NCI-H82 treated with DMSO at 0.1 percent for 48 hours (cell line): Measurements from ENCODE around the gene MYH15.
"Not testable (repeated sequence)": the region's sequence is repeated elsewhere in the genome, so short reads cannot be mapped to it uniquely, and the experiment has no call there.

Source experiments
- DNase-seq: peaks from one replicate; lab custom pipeline; 2025; ENCODE audit not compliant: unreplicated experiment; lab: John Stamatoyannopoulos, UW

MYH15 gene

DNA sequence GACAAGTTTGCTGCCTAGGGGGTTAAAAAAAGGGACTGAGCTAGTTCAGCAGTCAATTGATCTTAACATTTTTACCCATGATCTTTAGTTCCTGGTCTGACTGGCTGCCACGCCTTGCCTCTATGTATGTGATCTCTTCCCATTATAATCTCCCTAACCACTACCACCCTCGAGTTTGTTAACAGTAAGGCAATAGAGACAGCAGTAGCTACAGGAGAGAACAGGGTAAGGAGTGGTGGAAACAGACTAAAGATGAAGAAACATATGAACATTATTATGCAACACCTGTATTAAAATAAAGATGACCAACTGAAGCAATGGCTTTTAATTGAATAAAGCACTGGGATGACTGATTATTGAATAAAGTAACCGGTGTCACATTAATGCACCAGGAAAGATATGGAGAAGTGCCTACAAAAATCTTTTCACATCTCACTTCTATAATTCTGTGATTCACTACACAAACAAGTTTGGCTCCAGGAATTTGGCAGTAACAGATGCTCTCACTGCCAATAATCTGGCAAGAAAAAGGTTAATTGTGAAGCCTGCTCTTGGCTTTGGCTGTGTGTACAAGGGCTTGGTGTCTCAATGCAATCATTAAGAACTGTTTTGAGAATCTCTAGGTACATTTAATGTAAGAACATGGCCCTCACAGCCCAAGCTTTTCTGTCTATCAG is 118.3 kb downstream of the MYH15 start:
- no peak for DNase-seq

DNA sequence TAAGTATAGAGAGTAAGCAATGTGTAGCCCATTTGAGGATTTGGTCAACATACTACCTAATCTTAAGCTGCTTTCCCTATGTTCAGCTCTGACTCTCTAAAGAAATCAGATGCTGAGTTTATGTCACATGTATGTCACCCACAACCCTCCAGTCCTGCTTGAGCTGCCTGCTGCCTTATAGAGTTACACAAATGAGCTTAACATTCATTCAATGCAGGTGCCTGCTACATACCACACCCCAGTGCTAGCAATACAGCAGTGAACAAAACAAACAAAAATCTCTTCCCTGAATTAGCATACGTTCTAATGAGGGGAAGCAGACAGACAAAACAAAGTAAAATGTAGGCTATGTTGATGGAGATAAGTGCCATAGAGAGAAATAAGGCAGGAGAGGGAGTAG is 121.0 kb downstream of the MYH15 start:
- DNase-seq, result peak; percentile 42

DNA sequence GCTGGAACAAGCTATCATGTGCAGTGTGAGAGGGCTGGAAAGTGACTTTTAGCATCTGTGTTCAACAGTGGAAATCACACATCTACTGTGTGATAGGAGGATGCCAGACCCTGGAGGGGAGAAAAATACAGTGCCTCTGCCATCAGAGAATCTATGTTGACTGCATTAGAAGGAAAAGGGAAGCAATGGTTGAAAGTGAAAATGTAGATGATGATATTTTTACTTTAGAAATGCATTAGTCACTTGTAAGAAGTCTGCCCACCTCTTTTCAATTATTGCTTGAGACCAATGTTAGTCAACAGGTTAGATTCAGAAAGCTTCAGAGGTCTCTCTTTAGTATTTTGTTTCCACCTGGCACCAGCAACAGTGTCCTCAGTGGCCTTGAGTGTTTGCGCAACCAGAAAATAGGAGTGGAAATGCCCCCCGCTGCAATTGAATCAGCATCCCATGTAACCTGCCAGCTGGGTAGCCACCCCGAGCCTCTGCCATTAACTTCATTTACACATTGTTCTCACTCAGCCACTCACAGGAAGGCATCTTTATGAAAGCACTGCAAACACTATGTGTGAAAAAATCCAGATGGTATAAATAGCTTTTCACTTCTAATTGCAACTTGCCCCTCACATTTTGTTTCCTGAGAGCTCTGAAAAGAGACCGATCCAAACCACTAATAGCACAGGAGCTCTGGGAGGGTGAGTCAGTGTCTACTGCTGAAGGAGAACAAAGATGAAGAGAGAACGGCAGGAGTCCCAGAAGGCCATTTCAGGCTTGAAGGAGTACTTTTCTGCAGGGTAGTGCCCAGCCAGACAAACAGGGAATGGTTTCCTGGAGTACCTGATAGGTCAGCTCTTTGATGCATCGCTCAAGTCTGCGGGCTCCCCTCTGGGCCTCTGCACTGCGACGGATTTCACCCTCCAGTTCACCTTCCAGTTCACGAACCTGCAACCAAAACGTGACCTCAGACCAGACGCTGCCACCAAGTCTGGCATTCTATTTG is 122.0 kb downstream of the MYH15 start:
- no peak for DNase-seq

DNA sequence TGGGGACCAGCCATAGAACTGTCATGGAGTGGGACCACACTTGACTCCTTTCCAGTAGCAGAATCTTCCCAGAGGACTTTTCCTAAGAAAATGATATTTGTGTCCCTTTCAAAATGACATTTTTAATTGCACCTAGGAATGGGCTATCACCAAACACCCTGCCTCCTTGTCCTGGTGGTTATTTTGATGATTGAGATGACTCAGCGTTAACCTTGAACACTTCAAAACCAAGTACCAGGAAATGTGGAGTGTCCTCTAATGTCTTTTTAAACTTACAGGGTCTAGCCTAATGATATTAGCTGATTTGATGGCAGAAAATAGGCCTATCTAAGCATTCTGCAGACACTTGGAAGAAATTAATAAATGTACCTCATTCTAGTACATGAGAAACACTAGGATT is 123.3 kb downstream of the MYH15 start:
- no peak for DNase-seq

DNA sequence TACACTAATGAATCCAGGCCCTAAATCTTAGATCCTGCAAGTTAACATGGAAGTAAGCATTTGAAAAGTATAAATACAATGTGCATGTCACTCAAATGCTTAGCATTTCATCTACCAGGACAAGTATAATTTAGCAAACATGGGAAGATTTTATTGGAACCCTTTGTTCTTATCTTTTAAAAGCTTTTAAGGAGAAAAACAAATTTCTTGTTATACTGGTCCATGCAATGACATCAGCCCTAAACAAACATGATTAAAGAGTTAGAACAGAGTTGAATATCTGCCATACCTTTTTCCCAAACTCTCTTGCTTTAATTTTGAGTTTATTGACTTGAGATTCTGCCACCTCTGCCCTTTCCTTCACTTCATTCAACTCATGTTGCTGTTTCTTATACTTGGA is 127.1 kb downstream of the MYH15 start:
- DNase-seq, result no peak

DNA sequence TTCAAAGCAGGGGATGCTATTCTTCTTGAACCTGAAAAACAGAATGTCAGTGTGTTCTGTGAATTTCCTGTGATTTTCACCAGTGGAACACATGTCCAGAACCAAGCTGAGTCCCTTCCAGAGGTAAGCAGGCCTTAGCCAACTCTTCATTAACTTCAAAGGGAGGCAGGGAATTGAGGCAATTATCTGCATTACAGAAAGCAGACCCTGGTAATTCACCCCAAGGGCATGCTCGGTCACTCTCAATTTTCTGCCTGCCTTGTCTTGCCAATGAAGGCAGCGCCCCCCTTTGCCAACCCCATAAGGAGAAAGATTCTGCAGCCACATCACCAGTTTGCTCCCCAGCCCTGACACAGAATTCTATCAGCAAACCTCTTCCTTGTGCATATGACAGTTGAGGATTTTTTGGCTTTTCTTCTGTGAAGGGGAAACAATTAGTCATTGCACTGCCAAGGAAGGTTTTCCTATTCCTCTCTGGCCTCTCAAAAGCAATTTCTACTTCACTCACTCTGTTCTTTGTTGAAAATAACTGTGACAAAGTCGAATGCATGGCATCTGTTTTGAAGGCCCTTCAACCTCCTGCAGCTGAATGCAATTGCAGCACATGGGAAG is 128.8 kb downstream of the MYH15 start:
- no peak for DNase-seq

DNA sequence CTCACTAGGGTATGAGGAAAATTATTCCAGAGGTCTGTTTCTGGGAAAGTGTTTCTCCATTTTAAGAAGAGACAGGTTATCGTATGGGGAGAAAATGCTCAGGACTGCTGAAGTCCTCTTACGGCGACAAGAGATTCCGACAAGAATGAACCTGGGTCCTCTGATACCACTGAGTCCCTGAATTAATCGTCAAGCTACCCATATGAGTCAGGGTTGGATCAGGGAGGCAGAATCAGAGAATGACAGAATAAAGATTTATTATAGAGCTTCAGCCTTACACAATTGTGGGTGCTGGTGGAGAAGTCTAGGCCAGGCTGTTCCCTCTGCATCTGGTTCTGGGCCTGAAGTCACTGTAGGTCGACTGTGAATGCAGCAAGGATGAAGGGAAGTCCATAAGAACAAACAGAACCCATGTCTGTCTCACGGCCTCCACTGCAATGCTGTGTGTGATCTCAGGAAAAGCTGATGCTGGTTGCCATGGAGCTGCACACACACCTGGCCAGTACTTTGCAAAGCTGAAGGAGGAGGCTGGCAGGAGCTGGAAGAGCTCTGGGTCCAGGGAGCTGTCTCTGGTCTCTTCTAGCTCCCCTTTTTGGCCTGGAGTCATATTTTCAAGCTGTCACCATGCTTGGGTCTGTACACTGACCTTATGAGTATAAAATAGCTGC is 130.1 kb downstream of the MYH15 start:
- DNase-seq, result no peak

DNA sequence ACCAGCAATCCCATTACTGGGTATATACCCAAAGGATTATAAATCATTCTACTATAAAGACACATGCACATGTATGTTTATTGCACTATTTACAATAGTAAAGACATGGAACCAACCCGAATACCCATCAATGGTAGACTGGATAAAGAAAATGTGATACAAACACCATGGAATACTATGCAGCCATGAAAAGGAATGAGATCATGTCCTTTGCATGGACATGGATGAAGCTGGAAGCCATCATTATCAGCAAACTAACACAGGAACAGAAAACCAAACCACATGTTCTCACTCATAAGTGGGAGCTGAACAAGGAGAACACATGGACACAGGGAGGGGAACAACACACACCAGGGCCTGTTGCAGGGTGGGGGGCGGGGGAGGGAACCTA is 131.4 kb downstream of the MYH15 start:
- not testable (repeated sequence) for DNase-seq

DNA sequence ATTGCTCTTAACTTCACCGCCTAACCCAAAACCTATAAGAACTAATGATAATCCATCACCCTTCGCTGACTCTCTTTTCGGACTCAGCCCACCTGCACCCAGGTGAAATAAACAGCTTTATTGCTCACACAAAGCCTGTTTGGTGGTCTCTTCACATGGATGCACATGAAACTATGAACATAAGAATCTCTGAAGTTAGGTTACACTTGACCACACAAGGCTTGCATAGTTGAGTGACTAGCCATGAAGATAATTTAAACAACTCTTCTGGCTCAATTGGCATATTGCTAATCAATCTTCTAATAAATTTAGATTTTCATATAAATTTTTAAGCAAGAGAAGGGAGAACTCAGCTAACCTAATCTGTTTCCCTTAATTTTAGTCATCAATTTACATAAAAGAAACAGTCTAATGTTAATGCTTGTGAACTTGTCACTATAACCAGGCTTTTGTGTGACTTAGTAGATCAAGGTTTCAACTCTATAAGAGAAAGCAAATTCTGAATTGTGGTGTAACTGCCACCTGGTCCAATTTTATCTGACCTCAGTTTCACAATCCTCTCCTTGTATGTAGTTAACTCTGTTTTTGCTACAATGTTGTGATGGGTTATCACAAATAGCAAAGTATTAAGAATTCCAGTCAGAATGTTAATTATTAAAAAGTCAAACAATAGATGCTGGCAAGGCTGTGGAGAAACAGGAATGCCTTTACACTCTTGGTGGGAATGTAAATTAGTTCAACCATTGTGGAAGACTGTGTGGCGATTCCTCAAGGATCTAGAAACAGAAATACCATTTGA is 132.0 kb downstream of the MYH15 start:
- DNase-seq, result no peak

DNA sequence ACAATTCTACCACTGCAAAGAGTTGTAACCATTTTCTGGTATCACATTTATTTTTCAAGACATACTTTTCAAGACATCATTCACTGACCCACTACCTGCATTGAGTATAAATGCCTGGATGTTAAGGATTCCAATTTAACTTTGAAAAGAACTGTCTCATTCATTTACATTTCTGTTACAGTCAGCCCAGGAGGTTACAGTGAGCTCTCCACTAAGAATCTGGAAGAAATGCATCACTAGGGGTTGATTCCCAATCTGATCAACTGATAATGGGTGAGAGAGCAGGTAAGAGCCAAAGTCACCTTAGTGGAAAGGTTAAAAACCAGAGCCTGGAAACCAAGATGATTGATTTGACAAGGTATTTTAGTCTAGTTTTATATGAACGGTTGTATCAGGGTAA is 133.0 kb downstream of the MYH15 start:
- DNase-seq, result no peak

DNA sequence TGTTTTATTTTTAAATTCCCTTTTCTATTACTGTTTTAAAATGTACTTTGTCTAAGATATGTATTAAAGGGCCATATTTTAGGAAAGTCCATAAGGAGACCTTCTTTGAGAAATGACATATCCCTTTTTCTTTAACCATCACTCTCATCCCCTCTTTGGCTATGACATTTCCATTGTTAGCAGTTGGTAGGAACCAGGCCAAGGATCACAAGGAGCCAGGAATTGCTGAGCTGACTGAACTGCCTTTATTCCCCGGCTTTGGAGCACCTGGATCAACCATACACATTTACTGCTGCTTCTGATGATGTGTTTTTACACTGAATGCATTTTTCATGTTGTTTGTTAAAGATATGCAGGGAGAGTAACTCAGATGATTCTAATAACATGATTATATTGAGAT is 134.4 kb downstream of the MYH15 start:
- no peak for DNase-seq

DNA sequence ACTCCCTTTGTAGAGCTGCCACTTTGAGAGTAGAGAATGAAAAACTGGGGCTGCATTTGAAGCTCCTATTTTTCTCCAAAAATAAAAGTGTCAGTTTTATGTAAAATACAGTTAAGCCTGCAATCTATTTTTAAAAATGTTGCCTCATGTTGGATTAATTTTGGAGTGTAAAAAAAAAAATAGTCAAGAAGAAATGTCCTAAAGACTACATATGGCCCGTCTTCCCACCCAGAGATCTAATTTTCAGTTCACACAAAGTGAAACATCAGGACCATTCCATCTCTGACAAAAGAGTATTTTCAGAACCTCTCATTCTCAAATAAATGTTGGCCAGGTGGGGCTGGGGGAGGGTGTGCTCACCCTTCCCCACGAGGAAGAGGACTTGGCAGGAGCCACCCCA is 151.4 kb downstream of the MYH15 start:
- DNase-seq, result no peak

DNA sequence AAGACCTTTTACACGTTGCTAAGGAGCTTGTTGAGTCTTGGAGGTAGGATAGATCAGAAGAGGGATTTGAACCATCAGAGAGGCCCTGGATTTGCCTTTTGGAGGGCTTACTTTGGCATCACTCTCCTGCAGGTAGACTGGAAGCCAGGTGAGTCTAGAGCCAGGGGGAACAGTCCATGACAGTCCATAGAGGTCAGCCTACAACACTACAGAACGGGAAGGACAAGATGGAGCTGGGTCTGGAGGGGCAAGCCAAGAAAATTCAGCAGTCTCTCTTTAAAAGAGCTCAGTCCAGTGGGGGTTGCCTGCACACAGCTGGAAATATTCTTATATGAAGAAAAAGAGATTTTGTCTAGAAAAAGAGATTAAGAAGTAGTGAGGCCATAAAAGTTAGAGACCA is 153.4 kb downstream of the MYH15 start:
- DNase-seq, result no peak

DNA sequence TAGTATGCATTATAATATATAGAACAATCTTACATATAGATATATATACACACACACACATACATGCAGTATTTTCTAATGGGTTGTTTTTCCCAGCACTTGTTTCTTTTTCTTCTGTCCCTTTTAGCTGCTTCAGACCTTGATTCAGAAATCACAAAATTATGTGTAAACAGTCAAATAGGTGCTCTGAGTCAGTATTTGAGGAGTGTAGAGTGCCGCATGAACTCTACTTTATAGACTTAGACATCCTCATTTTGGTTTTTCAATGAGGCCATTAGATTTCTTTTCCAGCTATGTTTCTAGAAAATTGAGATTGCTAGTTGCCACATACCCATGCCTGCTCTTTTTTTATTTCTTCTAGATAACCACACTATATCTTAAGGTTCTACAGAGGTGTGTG is 155.8 kb downstream of the MYH15 start:
- DNase-seq, result no peak

DNA sequence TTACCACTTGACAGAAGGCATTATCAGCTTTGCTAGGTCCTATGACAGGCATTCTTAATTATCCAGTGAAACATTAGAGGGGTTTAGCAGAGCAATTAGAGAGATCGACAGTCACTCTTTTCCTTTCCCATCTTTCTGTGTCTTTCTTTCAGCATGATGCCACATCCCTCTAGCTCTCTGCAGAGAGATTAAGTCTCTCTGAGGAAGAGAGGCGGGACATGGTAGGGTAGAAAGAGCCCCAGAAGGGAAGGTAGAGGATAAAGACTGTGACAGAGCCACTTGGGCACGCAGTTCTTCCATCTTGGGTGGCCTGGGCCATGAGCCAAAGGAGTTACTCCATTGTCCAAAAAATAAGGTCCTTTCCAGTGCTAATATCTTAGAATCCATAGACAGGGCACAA is 158.2 kb downstream of the MYH15 start:
- peak; percentile 100 for DNase-seq

DNA sequence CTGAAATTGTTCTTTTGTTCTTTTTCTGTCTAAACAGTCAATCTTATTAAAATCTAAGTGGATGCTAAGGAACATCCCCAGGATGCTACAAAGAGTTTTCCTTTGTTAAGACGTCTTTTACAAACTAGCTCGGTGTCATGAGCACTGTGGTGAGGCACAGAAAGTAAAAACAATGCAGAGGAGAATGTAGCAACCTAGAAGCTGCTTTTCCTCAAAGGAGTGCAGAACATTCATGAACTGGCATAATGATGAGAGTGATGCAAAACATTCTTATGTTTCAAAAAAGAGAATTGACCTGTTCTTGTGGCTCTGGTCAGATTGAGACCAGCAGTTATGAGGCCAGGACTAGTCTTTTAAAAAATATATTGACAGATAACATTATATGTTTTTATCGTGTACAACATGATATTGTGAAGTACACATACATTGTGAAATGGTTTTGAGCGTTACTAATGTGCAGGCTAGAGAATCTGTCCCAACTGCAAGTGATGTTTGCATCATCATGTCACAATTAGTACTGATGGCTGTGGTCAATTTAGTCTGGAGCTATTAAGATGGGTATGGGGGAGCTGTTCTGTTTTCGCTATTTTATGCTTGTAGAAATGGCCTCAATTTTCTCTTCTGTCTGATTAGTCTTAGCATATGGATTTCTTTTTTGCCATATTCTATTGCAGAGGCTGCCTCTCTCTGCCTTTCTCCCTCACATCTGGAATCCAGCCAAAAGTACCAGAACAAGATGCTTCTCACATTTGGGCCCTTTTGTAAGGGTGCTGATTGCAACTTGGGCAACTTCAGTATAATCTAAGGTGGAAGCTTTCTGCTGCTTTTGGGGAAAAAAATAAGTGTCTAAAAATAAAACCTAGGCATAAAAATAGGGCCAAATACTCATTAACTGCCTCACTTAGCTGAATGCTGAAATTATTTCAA is 163.8 kb downstream of the MYH15 start:
- DNase-seq, result no peak

DNA sequence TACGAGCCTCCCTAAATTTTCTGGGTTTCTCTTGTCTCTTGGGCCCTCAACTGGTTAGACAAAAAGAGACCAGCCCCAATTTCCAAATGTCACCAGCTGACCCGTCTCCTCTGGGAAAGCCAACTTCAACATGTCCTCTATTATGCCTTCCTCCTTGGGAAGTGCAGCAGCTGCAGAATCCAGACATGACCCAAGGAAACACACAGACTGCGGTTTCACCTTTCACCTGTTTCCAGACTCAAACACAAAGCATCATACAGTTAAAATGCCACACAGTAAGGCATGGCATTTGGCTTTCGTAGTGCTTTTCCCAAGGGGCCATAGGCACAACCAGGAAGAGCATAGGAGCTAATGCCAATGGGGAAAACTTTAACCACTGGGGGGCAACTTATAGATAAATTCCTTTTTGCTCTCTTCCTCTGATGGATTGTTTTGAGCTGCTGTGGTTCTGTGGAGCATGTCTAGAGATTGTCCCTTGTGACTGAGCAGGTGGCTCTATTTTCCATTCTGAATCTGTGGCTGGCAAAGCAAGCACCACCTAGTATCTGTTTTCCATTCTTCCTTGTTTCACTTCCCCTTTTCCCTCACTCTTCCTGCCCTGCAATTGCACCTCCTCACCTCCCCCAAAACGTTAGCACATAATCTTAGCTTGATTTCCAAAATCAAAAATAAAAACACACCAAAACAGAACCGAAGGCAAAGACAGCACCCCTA is 164.7 kb downstream of the MYH15 start:
- DNase-seq, result no peak

DNA sequence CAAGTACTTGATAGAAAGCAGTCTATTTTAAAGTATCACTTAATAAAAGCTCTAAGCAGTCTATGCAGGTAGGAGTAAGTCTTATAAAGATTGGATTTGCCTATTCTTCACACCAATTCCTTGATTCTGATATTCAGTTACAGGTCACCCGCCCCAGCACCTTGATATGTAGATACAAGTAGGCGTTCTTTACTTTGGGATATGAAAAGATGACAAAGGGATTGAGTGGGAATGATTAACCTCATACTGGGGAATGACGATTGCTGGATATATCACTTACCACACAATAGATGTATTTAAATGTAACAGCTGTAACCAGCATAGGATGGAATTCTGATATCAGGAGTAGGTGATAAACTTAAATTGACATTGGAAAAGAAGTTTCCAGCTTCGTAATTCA is 166.9 kb downstream of the MYH15 start:
- no peak for DNase-seq
